HepG2 (cell line): Measurements from ENCODE around the gene RNF10. TPM values are rescaled to one million over a fixed set of nuclear protein-coding genes. Genes with fewer than 3 reads are reported as not detected.
A peak's percentile ranks its signal among the peaks of the same experiment; 100 is the strongest.

Experiments
- AHR ChIP-seq: IDR thresholded peaks from 2 replicates; pipeline ENCODE4 v1.6.1; 2018; ENCODE audit warnings: missing genetic modification reagents, missing compliant biosample characterization
- CREB1 ChIP-seq, 2 experiments: fragments of 450-650 bp in 1 of 2; IDR thresholded peaks; 2 replicates each; pipeline ENCODE4 v1.6.1; 2016 to 2017; ENCODE audit warnings: control low read depth in 1 of 2, mild to moderate bottlenecking in 1 of 2, missing compliant biosample characterization in 1 of 2, missing genetic modification characterization in 1 of 2
- MLX ChIP-seq: IDR thresholded peaks from 2 replicates; pipeline ENCODE4 v1.6.1; 2016
- MYPOP ChIP-seq: sonication (generic); formaldehyde crosslinking; IDR thresholded peaks from 2 replicates; pipeline ENCODE4 v1.8.1; 2023; ENCODE audit warnings: mild to moderate bottlenecking, moderate library complexity, missing genetic modification reagents
- ZBED4 ChIP-seq: sonication (generic); formaldehyde crosslinking; IDR thresholded peaks from 2 replicates; pipeline ENCODE4 v1.4.0; 2020; ENCODE audit warnings: missing genetic modification reagents, borderline replicate concordance
- ZNF12 ChIP-seq: sonication (generic); formaldehyde crosslinking; IDR thresholded peaks from 2 replicates; pipeline ENCODE4 v1.5.0; 2020; ENCODE audit warnings: missing genetic modification reagents
- ZNF138 ChIP-seq: sonication (generic); formaldehyde crosslinking; IDR thresholded peaks from 2 replicates; pipeline ENCODE4 v1.5.0; 2020; ENCODE audit warnings: mild to moderate bottlenecking, low read depth, missing genetic modification reagents
- ZNF713 ChIP-seq: sonication (generic); formaldehyde crosslinking; IDR thresholded peaks from 2 replicates; pipeline ENCODE4 v1.4.0; 2020; ENCODE audit warnings: mild to moderate bottlenecking, missing genetic modification reagents
- polyA plus RNA-seq, 8 experiments: library from polyadenylated mRNA; depleted of rRNA in 3 of 8; stranded (reverse) in 7 of 8; unstranded in 1 of 8; fragments of >200 nt; fragmentation: Illumina TruSeq in 4 of 8; extraction: Trizol in 4 of 8; gene quantifications; 2 replicates each; pipeline versions ENCODE4 v1.2.1 to v1.2.3, GENCODE V29; 2011 to 2016; ENCODE audit warnings: low read depth in 4 of 8, missing spikeins in 1 of 8, mixed read lengths in 1 of 8; ENCODE audit not compliant: insufficient read depth in 1 of 8
- total RNA-seq, 5 experiments: library from RNA; depleted of rRNA; stranded (reverse); fragments of >200 nt; fragmentation: Illumina TruSeq; extraction: Trizol; gene quantifications; 2 replicates each; pipeline ENCODE4 v1.2.3, GENCODE V29; 2016; ENCODE audit warnings: low read depth in 1 of 5
- TF ChIP-seq, protein P1 (sequence below): sonication (generic); formaldehyde crosslinking; IDR thresholded peaks from 2 replicates; pipeline ENCODE4 v1.5.0; 2020; ENCODE audit warnings: mild to moderate bottlenecking, missing genetic modification reagents
- TF ChIP-seq, protein P2 (sequence below): IDR thresholded peaks from 2 replicates; pipeline ENCODE4 v1.6.1; 2012; ENCODE audit warnings: inconsistent platforms
- TF ChIP-seq, protein P3 (sequence below): sonication (generic); formaldehyde crosslinking; IDR thresholded peaks from 2 replicates; pipeline ENCODE4 v1.5.0; 2020; ENCODE audit warnings: missing genetic modification reagents, mild to moderate bottlenecking, borderline replicate concordance

The RNF10 gene
- total and polyA plus RNA-seq, 2 of the 13 experiments (the other 11 are each of a cell fraction or from before 2014, with no cell fraction given) = 62.5 to 88.0 TPM

- TF ChIP-seq, protein P1, sequence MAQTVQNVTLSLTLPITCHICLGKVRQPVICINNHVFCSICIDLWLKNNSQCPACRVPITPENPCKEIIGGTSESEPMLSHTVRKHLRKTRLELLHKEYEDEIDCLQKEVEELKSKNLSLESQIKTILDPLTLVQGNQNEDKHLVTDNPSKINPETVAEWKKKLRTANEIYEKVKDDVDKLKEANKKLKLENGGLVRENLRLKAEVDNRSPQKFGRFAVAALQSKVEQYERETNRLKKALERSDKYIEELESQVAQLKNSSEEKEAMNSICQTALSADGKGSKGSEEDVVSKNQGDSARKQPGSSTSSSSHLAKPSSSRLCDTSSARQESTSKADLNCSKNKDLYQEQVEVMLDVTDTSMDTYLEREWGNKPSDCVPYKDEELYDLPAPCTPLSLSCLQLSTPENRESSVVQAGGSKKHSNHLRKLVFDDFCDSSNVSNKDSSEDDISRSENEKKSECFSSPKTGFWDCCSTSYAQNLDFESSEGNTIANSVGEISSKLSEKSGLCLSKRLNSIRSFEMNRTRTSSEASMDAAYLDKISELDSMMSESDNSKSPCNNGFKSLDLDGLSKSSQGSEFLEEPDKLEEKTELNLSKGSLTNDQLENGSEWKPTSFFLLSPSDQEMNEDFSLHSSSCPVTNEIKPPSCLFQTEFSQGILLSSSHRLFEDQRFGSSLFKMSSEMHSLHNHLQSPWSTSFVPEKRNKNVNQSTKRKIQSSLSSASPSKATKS (CRISPR knock-in tag) = no peak
- no peak for TF ChIP-seq MLX (CRISPR knock-in tag)
- no peak for TF ChIP-seq ZNF713
- TF ChIP-seq ZNF12 = 0 out of 2 replicates have a peak, but pooled peaks have one; percentile 4
- TF ChIP-seq, protein P2, sequence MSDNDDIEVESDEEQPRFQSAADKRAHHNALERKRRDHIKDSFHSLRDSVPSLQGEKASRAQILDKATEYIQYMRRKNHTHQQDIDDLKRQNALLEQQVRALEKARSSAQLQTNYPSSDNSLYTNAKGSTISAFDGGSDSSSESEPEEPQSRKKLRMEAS = peak; percentile 76
- TF ChIP-seq AHR = no peak
- TF ChIP-seq CREB1 (IDR thresholded peaks at IDR 0.05) = no peak
- TF ChIP-seq CREB1 (CRISPR knock-in tag; IDR thresholded peaks at IDR 0.05) = peak; percentile 64; the same call in 1 of the 2 replicates
- TF ChIP-seq MYPOP (CRISPR knock-in tag) = peak; percentile 57; the same call in 1 of the 2 replicates
- TF ChIP-seq ZNF138 (CRISPR knock-in tag) = no peak
- TF ChIP-seq ZBED4 = no peak
- TF ChIP-seq, protein P3, sequence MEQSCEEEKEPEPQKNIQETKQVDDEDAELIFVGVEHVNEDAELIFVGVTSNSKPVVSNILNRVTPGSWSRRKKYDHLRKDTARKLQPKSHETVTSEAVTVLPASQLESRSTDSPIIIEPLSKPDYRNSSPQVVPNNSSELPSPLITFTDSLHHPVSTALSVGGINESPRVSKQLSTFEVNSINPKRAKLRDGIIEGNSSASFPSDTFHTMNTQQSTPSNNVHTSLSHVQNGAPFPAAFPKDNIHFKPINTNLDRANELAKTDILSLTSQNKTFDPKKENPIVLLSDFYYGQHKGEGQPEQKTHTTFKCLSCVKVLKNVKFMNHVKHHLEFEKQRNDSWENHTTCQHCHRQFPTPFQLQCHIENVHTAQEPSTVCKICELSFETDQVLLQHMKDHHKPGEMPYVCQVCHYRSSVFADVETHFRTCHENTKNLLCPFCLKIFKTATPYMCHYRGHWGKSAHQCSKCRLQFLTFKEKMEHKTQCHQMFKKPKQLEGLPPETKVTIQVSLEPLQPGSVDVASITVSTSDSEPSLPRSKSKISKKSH = peak; percentile 27; the same call in 1 of the 2 replicates
Observed at GRCh38 chr12:120580787-120581723, 46.9 kb downstream of the RNF10 start, which contains the start of gene POP5 (continued).
